PC-3 (cell line): Measurements from ENCODE around the gene QRICH1.

Experiments used
- EZH2phosphoT487 ChIP-seq: fragments of 300-600 bp; sonication (generic); IDR thresholded peaks from 2 replicates; pipeline ENCODE4 v1.6.1; 2018; ENCODE audit warnings: mild to moderate bottlenecking, antibody characterized with exemption, low read length, borderline replicate concordance
- TF ChIP-seq, protein P1 (sequence below): fragments of 300-600 bp; sonication (generic); conservative IDR thresholded peaks from 2 replicates; pipeline ENCODE4 v1.5.1; 2017; ENCODE audit warnings: antibody characterized with exemption, low read depth, mild to moderate bottlenecking, low read length

DNA sequence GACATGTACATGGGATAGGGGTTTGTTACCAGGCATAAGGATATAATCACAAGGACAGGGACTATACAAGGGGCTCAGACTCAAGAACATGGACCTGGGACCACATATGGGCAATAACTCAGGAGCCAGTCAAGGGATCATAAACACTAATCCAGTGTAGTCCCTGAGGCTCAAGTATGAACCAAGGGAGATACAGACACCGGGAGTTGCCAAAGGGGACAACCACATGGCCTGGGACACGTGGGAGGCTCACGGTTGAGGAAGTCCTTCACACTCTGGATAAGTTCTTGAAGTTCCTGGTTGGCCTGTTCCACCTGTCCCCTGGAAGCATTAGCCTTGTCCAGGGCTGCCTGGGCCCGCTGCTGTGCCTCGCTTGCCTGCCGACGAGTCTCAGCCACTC, 28.6 kb upstream of the QRICH1 start:
- TF ChIP-seq EZH2phosphoT487 = no peak
- TF ChIP-seq, protein P1, sequence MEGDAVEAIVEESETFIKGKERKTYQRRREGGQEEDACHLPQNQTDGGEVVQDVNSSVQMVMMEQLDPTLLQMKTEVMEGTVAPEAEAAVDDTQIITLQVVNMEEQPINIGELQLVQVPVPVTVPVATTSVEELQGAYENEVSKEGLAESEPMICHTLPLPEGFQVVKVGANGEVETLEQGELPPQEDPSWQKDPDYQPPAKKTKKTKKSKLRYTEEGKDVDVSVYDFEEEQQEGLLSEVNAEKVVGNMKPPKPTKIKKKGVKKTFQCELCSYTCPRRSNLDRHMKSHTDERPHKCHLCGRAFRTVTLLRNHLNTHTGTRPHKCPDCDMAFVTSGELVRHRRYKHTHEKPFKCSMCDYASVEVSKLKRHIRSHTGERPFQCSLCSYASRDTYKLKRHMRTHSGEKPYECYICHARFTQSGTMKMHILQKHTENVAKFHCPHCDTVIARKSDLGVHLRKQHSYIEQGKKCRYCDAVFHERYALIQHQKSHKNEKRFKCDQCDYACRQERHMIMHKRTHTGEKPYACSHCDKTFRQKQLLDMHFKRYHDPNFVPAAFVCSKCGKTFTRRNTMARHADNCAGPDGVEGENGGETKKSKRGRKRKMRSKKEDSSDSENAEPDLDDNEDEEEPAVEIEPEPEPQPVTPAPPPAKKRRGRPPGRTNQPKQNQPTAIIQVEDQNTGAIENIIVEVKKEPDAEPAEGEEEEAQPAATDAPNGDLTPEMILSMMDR = no peak
